Lower leg skin (tissue), 4 donors: ENCODE results near the gene SPRTN. TPM values are rescaled to one million over a fixed set of nuclear protein-coding genes. Genes with fewer than 3 reads are reported as not detected.

Experiments used
- DNase-seq, 2 donors: peaks; one replicate each; pipeline ENCODE4 v3.0.0-alpha.2; 2019; ENCODE audit warnings: low spot score in 2 of 2
- H3K4me3 ChIP-seq: fragments of 200-600 bp; sonication (generic); 2 replicates; pipeline ENCODE4 v1.5.1; 2017; ENCODE audit warnings: mild to moderate bottlenecking, low read depth; ENCODE audit not compliant: poor library complexity, severe bottlenecking
- CTCF ChIP-seq, 3 donors: fragments of 450-650 bp; IDR thresholded peaks; one replicate each; pipeline ENCODE4 v1.5.1; 2016; ENCODE audit warnings: antibody characterized with exemption in 3 of 3, mild to moderate bottlenecking in 3 of 3, moderate library complexity in 2 of 3
- POLR2A ChIP-seq, 2 donors: fragments of 450-650 bp; IDR thresholded peaks; one replicate each; pipeline ENCODE4 v1.6.1; 2016 to 2017; ENCODE audit warnings: antibody characterized with exemption in 2 of 2, mild to moderate bottlenecking in 1 of 2, moderate library complexity in 1 of 2
- WGBS, 2 donors: methylation state at CpG; one replicate each; pipeline ENCODE4 v1.1.5; 2018; 5-methylcytosine and 5-hydroxymethylcytosine counted together
- intact Hi-C: fragments of 100-400 bp; cut with DNase I; formaldehyde crosslinking; loops from one replicate; pipeline ENCODE4 v1.15.0; 2023; ENCODE audit warnings: low total_unique reads
- total RNA-seq, 4 donors: library from RNA; depleted of rRNA; stranded (reverse); fragments of >200 nt; gene quantifications; one replicate each; pipeline ENCODE4 v1.1.0, GENCODE V29; 2016

Gene SPRTN
- total RNA-seq, 4 donors from 2014 or later: 13.1 to 31.3 (median 20.0) TPM

GRCh38 chr1:231332761-231333160, 5.3 kb upstream of the SPRTN start:
- H3K4me3 ChIP-seq: no peak overlapping the region
- WGBS, 2 donors: 86 to 93% methylated on average over 1 of the region's 1 CpG
- intact Hi-C loops: no loop called here
- TF ChIP-seq POLR2A (IDR thresholded peaks at IDR 0.05) (no peak), CTCF (IDR thresholded peaks at IDR 0.05) (no peak)
- no peak for DNase-seq

- no peak for DNase-seq
- H3K4me3 ChIP-seq: no peak overlapping the region
- no peak for TF ChIP-seq POLR2A (IDR thresholded peaks at IDR 0.05)
- TF ChIP-seq CTCF (IDR thresholded peaks at IDR 0.05): no peak
- WGBS, 2 donors: 84 to 87% methylated on average over 1 of the region's 1 CpG
- intact Hi-C loops: no loop called here
These were observed 3.9 kb upstream of the SPRTN start for GRCh38 chr1:231334079-231334666.

- DNase-seq: no peak
- H3K4me3 ChIP-seq: no peak overlapping the region
- 87 to 91% methylated on average over 6 of the region's 6 CpGs for WGBS, 2 donors
- intact Hi-C loops: no loop called here
- TF ChIP-seq CTCF (IDR thresholded peaks at IDR 0.05) (no peak), POLR2A (IDR thresholded peaks at IDR 0.05) (no peak)
These were observed 3.1 kb upstream of the SPRTN start for GRCh38 chr1:231334952-231335351.

- peak overlapping the region; percentile 5 for H3K4me3 ChIP-seq
- DNase-seq: no peak
- TF ChIP-seq POLR2A (IDR thresholded peaks at IDR 0.05) (no peak), CTCF (IDR thresholded peaks at IDR 0.05) (no peak)
- 65 to 67% methylated on average over 21 of the region's 21 CpGs for WGBS, 2 donors
- intact Hi-C loops: no loop called here
These were observed 2.2 kb upstream of the SPRTN start for GRCh38 chr1:231335663-231336602.

- H3K4me3 ChIP-seq: peak overlapping the region; percentile 92
- no peak for DNase-seq
- TF ChIP-seq CTCF (IDR thresholded peaks at IDR 0.05) (no peak), POLR2A (IDR thresholded peaks at IDR 0.05) (no peak)
- intact Hi-C loops: no loop called here
- WGBS, 2 donors: 1% methylated on average over 22 to 28 of the region's 32 CpGs
These were observed 1.0 kb upstream of the SPRTN start for GRCh38 chr1:231337043-231337471.
